AG09319 (cell line): Measurements from ENCODE around the gene DAAM1.

Experiments
- DNase-seq: peaks from one replicate; pipeline ENCODE4 v3.0.0-alpha.2; 2010; ENCODE audit warnings: low read depth; ENCODE audit errors: extremely low read depth
- CTCF ChIP-seq: IDR thresholded peaks from 2 replicates; pipeline ENCODE4 v1.5.1; 2011; ENCODE audit warnings: low read depth, mild to moderate bottlenecking, inconsistent platforms, low read length, moderate library complexity

The DAAM1 gene

DNA sequence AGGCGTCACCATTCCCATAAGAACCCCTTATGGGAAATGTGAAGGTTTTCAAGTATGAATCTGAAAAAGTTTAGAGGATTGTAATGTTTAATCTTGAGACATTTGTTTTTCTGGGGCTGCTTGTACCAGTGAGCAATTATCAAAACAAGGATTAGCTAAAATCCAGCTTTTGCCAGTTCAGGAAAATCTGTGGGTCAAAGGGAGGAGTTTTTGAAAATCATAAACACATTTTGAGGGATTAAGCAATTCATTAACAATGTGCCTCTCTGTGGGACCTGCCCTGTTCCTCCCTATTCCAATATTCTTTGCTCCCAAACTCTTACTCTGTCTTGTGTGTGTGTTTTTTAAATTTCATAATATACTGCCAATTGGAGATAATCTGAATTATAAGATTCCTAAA is 11.7 kb upstream of the DAAM1 start:
- no peak for TF ChIP-seq CTCF
- no peak for DNase-seq

DNA sequence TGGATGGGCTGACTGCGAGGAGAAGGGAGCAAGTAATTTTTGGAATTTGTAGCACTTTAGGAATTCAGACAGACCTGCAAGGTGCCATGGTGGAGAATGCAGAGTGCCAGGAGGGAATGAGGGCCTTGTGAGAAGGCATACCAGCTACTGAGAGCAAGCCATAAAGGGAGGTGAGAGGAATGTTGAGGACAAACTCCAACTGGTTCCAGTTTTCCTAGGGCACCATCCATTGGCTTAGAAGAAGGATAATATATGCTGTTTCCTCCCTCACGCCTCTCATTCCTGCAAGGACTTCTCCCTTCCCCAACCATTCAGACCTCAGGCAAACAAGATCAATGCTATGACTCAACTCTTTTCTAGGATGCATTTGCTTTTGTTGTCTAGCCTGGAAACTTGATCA is 11.2 kb upstream of the DAAM1 start:
- TF ChIP-seq CTCF, result no peak
- no peak for DNase-seq

- TF ChIP-seq CTCF, result no peak
Observed at GRCh38 chr14:59181791-59182190, 6.7 kb upstream of the DAAM1 start.

DNA sequence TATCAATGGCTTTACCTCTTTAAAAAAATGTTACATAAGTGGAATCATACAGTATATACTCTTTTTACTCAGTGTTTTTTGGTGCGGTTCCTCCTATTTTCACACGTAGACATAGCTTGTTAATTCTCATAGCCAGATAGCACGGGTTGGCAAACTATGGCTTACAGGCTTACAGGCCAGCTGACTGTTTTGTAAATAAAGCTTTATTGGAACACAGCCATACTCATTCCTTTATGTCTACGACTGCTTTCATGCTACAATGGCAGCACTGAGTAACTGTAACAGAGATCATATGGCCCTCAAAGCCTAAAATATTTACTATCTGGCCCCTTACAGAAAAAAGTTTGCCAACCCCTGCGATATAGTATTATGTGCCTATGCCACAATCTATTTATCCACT is 5.8 kb upstream of the DAAM1 start:
- no peak for DNase-seq
- TF ChIP-seq CTCF, result no peak

More at GRCh38 chr14:59181791-59182190, 6.7 kb upstream of the DAAM1 start:
- no peak for DNase-seq

DNA sequence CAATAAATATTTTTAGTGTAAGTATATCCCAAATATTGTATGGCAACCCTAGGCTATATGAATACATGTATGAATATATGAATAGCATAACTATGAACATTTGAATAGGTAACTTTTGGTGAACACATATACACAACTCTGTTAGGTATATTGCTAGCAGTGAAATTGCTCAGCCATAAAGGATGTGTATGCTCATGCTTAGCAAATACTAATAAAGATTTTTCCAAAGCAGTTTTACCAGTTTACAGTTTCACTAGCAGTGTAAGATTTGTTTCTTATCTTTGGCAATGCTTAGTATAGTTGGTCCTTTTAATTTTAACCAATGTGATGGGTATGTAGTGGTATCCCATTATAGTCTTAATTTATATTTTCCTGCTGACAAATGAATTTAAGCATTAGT is 5.3 kb upstream of the DAAM1 start:
- no peak for DNase-seq
- TF ChIP-seq CTCF, result no peak

DNA sequence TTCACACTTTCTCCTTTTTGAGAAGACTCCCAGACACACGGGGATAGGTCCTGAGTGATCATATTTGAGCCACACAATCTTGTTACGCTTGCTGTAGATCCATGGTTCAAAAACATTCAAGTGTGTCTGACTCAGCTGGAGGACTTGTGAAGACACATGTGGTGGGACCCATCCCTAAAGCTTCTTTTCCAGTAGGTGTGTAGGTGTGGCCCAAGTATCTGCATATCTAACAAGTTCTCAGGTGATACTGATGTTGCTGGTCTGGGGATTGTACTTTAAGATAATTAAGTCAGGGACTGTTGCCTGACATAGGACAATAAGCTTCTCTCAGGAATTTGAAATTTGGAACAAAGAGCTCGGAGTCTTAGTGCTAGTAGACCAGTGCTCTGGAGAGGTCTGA is 4.1 kb upstream of the DAAM1 start:
- TF ChIP-seq CTCF, result no peak
- DNase-seq, result no peak

DNA sequence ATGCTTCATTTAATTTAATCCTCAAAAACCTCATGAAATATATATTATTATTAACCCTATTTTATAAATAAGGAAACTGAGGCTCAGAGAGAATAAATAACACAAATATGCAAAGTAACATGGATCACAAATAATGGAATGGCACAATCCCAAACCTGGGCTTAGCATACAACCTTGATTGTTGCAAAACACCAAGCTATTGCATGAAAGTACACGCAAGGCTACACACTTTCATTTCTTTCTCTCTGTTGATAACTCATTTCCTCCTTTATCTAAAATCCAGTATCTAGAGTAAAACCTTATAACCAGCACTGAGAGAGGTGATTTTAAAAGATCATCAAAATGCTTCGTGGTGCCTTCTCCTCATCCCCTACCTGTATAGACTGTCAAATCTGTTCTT is 2.8 kb upstream of the DAAM1 start:
- DNase-seq, result no peak
- no peak for TF ChIP-seq CTCF
